Ascending aorta (tissue), 2 donors: ENCODE measurements around the gene EXOC4. TPM values are rescaled to one million over a fixed set of nuclear protein-coding genes. Genes with fewer than 3 reads are reported as not detected.

Source experiments
- DNase-seq, 2 donors: peaks; one replicate each; pipeline ENCODE4 v3.0.0-alpha.2; 2019; ENCODE audit warnings: low spot score in 2 of 2
- H3K27ac ChIP-seq, 2 donors: fragments of 200-600 bp; sonication (generic); one replicate each; pipeline ENCODE4 v1.5.1; 2016 to 2017; ENCODE audit warnings: mild to moderate bottlenecking in 1 of 2
- H3K27me3 ChIP-seq: fragments of 200-600 bp; sonication (generic); one replicate; pipeline ENCODE4 v1.5.1; 2017
- H3K36me3 ChIP-seq, 2 donors: fragments of 200-600 bp; sonication (generic); one replicate each; pipeline ENCODE4 v1.5.1; 2016
- H3K4me1 ChIP-seq, 2 donors: fragments of 200-600 bp; sonication (generic); one replicate each; pipeline ENCODE4 v1.5.1; 2016 to 2017; ENCODE audit warnings: mild to moderate bottlenecking in 1 of 2
- H3K4me3 ChIP-seq, 2 donors: fragments of 200-600 bp; sonication (generic); one replicate each; pipeline ENCODE4 v1.5.1; 2016 to 2017; ENCODE audit warnings: mild to moderate bottlenecking in 1 of 2
- H3K9me3 ChIP-seq, 2 donors: fragments of 200-600 bp; sonication (generic); one replicate each; pipeline ENCODE4 v1.5.1; 2016
- CTCF ChIP-seq, 3 experiments: fragments of 200-600 bp in 2 of 3; fragments of 450-650 bp in 1 of 3; sonication (generic) in 2 of 3; IDR thresholded peaks; one replicate each; pipeline ENCODE4 v1.5.1; 2016 to 2019; ENCODE audit warnings: antibody characterized with exemption in 3 of 3, mild to moderate bottlenecking in 1 of 3, moderate library complexity in 1 of 3
- intact Hi-C: fragments of 100-400 bp; cut with DNase I; formaldehyde crosslinking; loops from one replicate; pipeline ENCODE4 v1.15.1; 2023
- total RNA-seq: library from RNA; depleted of rRNA; stranded (reverse); fragments of >200 nt; gene quantifications from one replicate; pipeline ENCODE4 v1.1.0, GENCODE V29; 2016

The EXOC4 gene
- total RNA-seq, 1 donor from 2014 or later: 27.1 TPM

- Histone ChIP-seq H3K27ac (no peak overlapping the region), H3K9me3 (no peaks in the 10 kb centered on the region)
- no peak for TF ChIP-seq CTCF (IDR thresholded peaks at IDR 0.05)
These were observed 692.6 kb downstream of the EXOC4 start for GRCh38 chr7:133945497-133945896.

GRCh38 chr7:133947458-133948254, 694.8 kb downstream of the EXOC4 start:
- Histone ChIP-seq H3K27me3 (no peaks in the 10 kb centered on the region), H3K9me3 (no peaks in the 10 kb centered on the region), H3K4me1 (no peaks in the 10 kb centered on the region), H3K4me3 (no peak overlapping the region), H3K27ac (no peak overlapping the region), H3K36me3 (no peaks in the 10 kb centered on the region)
- intact Hi-C loops: no loop called here
- no peak for TF ChIP-seq CTCF (IDR thresholded peaks at IDR 0.05)
- no peak for DNase-seq

More at GRCh38 chr7:133945497-133945896, 692.6 kb downstream of the EXOC4 start:
- H3K36me3 ChIP-seq: no peaks in the 10 kb centered on the region
- H3K4me1 ChIP-seq: no peaks in the 10 kb centered on the region
- no peaks in the 10 kb centered on the region for H3K27me3 ChIP-seq
- no peak overlapping the region for H3K4me3 ChIP-seq
- intact Hi-C loops: no loop called here
- no peak for DNase-seq

GRCh38 chr7:133948588-133948987, 695.7 kb downstream of the EXOC4 start:
- H3K9me3 ChIP-seq: no peaks in the 10 kb centered on the region
- H3K27ac ChIP-seq: no peak overlapping the region
- H3K4me3 ChIP-seq: no peak overlapping the region
- no peaks in the 10 kb centered on the region for H3K27me3 ChIP-seq
- no peaks in the 10 kb centered on the region for H3K36me3 ChIP-seq
- TF ChIP-seq CTCF (IDR thresholded peaks at IDR 0.05): no peak
- no peaks in the 10 kb centered on the region for H3K4me1 ChIP-seq
- intact Hi-C loops: no loop called here
- no peak for DNase-seq

- intact Hi-C loops: no loop called here
- no peak overlapping the region for H3K4me3 ChIP-seq
- H3K27ac ChIP-seq: no peak overlapping the region
- no peaks in the 10 kb centered on the region for H3K27me3 ChIP-seq
- no peaks in the 10 kb centered on the region for H3K36me3 ChIP-seq
- H3K9me3 ChIP-seq: no peaks in the 10 kb centered on the region
- DNase-seq: no peak
- no peaks in the 10 kb centered on the region for H3K4me1 ChIP-seq
- TF ChIP-seq CTCF (IDR thresholded peaks at IDR 0.05): no peak
These were observed 698.0 kb downstream of the EXOC4 start for GRCh38 chr7:133950855-133951254.

GRCh38 chr7:133955208-133955607, 702.3 kb downstream of the EXOC4 start:
- H3K4me3 ChIP-seq: no peak overlapping the region

More at GRCh38 chr7:133955208-133955607, 702.3 kb downstream of the EXOC4 start:
- no peak for DNase-seq
- no peak for TF ChIP-seq CTCF (IDR thresholded peaks at IDR 0.05)
- no peaks in the 10 kb centered on the region for H3K9me3 ChIP-seq
- intact Hi-C loops: no loop called here
- no peaks in the 10 kb centered on the region for H3K36me3 ChIP-seq
- H3K27me3 ChIP-seq: no peaks in the 10 kb centered on the region
- no peak overlapping the region for H3K27ac ChIP-seq
- no peaks in the 10 kb centered on the region for H3K4me1 ChIP-seq
